Esophagus muscularis mucosa (tissue), 3 donors: Measurements from ENCODE around the gene UCN2.

Source experiments
- CTCF ChIP-seq, 3 experiments: fragments of 200-600 bp in 2 of 3; fragments of 450-650 bp in 1 of 3; sonication (generic) in 2 of 3; IDR thresholded peaks; one replicate each; pipeline ENCODE4 v1.5.1; 2017 to 2019; ENCODE audit warnings: antibody characterized with exemption in 3 of 3, mild to moderate bottlenecking in 2 of 3, moderate library complexity in 1 of 3
- EP300 ChIP-seq: sonication (generic); formaldehyde crosslinking; IDR thresholded peaks from one replicate; pipeline ENCODE4 v1.6.1; 2017; ENCODE audit warnings: antibody characterized with exemption

GRCh38 chr3:48596157-48596556 is 32.6 kb upstream of the UCN2 start:
- TF ChIP-seq CTCF (IDR thresholded peaks at IDR 0.05), result no peak
- no peak for TF ChIP-seq EP300
